ENCODE data around the gene CPSF4L. TPM values are rescaled to one million over a fixed set of nuclear protein-coding genes. Genes with fewer than 3 reads are reported as not detected.

The CPSF4L gene
- total and polyA plus RNA-seq, 2 of the 13 experiments (the other 11 are each of a cell fraction or from before 2014, with no cell fraction given), result 0.73 to 1.6 TPM

GRCh38 chr17:73268582-73269328 lies 7.1 kb upstream of the CPSF4L start (continued):
- TF ChIP-seq ZNF451 (CRISPR knock-in tag; IDR thresholded peaks at IDR 0.05) (no peak), SIN3B (IDR thresholded peaks at IDR 0.05; ENCODE audit: low read length) (no peak), ISX (CRISPR knock-in tag; conservative IDR thresholded peaks at IDR 0.05) (no peak), MIXL1 (CRISPR knock-in tag; IDR thresholded peaks at IDR 0.05) (no peak), MTF1 (CRISPR knock-in tag; IDR thresholded peaks at IDR 0.05) (no peak), DMTF1 (CRISPR knock-in tag; IDR thresholded peaks at IDR 0.05) (no peak), ZKSCAN1 (IDR thresholded peaks at IDR 0.05; ENCODE audit: low read length) (no peak), ZFY (CRISPR knock-in tag; IDR thresholded peaks at IDR 0.05) (peak; percentile 61; the same call in 1 of the 2 replicates), ZIK1 (CRISPR knock-in tag; IDR thresholded peaks at IDR 0.05; ENCODE audit: borderline replicate concordance, low read depth) (0 out of 2 replicates have a peak, but pooled peaks have one; percentile 22), NFE2 (CRISPR knock-in tag; IDR thresholded peaks at IDR 0.05) (no peak), TRIM24 (CRISPR knock-in tag; IDR thresholded peaks at IDR 0.05) (no peak), ZNF572 (CRISPR knock-in tag; IDR thresholded peaks at IDR 0.05) (no peak), ZGPAT (CRISPR knock-in tag; IDR thresholded peaks at IDR 0.05) (no peak), HIVEP1 (CRISPR knock-in tag; IDR thresholded peaks at IDR 0.05) (0 out of 2 replicates have a peak, but pooled peaks have one; percentile 42), ZNF44 (CRISPR knock-in tag; IDR thresholded peaks at IDR 0.05) (no peak), KAT2B (IDR thresholded peaks at IDR 0.05; ENCODE audit: borderline replicate concordance, low read depth, low read length) (no peak), ZSCAN9 (CRISPR knock-in tag; IDR thresholded peaks at IDR 0.05; ENCODE audit: borderline replicate concordance) (no peak), PBX2 (CRISPR knock-in tag; IDR thresholded peaks at IDR 0.05) (no peak), ZMYM3 (CRISPR knock-in tag; IDR thresholded peaks at IDR 0.05) (no peak; the same call in 1 of the 2 replicates), ZFP1 (CRISPR knock-in tag; IDR thresholded peaks at IDR 0.05) (no peak), HMGA1 (CRISPR knock-in tag; conservative IDR thresholded peaks at IDR 0.05) (no peak), ZNF598 (CRISPR knock-in tag; IDR thresholded peaks at IDR 0.05; ENCODE audit: borderline replicate concordance) (no peak), NFE2L1 (CRISPR knock-in tag; IDR thresholded peaks at IDR 0.05; ENCODE audit: borderline replicate concordance) (0 out of 2 replicates have a peak, but pooled peaks have one; percentile 48)
- TF ChIP-seq, protein P1, sequence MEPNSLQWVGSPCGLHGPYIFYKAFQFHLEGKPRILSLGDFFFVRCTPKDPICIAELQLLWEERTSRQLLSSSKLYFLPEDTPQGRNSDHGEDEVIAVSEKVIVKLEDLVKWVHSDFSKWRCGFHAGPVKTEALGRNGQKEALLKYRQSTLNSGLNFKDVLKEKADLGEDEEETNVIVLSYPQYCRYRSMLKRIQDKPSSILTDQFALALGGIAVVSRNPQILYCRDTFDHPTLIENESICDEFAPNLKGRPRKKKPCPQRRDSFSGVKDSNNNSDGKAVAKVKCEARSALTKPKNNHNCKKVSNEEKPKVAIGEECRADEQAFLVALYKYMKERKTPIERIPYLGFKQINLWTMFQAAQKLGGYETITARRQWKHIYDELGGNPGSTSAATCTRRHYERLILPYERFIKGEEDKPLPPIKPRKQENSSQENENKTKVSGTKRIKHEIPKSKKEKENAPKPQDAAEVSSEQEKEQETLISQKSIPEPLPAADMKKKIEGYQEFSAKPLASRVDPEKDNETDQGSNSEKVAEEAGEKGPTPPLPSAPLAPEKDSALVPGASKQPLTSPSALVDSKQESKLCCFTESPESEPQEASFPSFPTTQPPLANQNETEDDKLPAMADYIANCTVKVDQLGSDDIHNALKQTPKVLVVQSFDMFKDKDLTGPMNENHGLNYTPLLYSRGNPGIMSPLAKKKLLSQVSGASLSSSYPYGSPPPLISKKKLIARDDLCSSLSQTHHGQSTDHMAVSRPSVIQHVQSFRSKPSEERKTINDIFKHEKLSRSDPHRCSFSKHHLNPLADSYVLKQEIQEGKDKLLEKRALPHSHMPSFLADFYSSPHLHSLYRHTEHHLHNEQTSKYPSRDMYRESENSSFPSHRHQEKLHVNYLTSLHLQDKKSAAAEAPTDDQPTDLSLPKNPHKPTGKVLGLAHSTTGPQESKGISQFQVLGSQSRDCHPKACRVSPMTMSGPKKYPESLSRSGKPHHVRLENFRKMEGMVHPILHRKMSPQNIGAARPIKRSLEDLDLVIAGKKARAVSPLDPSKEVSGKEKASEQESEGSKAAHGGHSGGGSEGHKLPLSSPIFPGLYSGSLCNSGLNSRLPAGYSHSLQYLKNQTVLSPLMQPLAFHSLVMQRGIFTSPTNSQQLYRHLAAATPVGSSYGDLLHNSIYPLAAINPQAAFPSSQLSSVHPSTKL (CRISPR knock-in tag; IDR thresholded peaks at IDR 0.05), result no peak

All from HepG2 (cell line).